EL (cell line): ENCODE data around the gene RNPS1.
"Not testable (repeated sequence)": the region's sequence is repeated elsewhere in the genome, so short reads cannot be mapped to it uniquely, and the experiment has no call there.

Experiments
- DNase-seq: peaks from one replicate; pipeline ENCODE4 v3.0.0-alpha.2; 2016

The RNPS1 gene

DNA sequence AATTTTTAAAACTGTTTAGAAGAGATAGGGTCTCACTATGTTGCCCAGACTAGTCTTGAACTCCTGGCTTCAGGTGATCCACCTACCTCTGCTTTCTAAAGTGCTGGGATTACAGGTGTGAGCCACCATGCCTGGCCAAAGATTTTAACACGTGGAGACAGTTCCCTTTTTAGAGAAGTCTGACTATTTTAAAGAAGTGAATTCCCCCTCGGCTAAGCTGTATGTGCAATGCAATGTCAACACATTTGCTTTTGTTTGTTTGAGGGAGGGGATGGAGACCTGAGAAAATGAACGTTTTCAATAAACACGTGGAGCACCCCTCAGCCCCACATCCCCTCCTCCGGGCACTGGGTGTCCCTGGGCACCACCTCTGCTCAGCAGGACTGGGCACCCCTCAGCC is 14.3 kb upstream of the RNPS1 start:
- no peak for DNase-seq

DNA sequence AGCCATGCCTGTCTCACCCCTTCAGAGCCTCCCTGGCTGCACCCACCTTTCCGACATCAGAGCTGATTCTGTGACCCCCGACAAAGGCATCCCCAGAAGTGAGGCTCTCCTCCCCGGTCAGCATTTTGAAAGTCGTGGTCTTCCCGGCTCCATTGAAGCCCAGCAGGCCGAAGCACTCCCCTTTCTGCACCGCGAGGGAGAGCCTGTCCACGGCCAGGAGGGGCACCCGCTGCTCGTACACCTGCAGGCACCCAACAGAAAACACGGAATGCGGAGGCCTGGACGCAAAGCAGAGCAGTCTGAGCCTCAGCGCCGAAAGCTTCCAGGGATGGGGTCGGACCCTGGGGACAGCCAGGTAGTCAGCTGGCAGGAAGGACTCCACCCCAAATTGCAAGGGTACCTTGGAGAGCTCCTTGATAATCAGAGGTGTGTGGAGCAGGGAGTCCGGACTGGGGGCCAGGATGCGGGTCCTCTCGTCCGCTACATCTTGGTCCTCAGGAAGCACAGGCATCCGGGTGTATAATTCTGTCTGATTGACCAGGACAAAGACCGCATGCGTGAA is 13.1 kb upstream of the RNPS1 start:
- no peak for DNase-seq

DNA sequence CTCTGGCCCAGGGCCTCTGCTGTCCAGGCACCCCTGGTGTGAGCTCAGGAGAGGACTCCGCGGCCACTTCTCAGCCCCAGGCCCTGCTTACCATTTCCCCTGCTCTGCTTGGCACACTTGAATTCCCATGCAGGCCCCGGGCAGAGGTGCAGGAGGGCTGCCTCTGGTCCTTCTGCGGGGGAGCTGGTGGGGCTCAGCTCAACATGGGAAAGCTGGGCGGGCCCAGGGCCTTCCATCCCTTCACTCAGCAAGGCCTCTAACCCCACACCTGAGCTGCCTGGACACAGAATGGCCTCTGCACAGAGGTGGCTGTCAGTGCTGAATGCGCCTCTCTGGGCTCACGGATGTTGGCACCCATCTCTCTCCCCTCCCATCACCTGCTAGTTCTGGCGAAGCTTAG is 12.5 kb upstream of the RNPS1 start:
- DNase-seq: no peak

DNA sequence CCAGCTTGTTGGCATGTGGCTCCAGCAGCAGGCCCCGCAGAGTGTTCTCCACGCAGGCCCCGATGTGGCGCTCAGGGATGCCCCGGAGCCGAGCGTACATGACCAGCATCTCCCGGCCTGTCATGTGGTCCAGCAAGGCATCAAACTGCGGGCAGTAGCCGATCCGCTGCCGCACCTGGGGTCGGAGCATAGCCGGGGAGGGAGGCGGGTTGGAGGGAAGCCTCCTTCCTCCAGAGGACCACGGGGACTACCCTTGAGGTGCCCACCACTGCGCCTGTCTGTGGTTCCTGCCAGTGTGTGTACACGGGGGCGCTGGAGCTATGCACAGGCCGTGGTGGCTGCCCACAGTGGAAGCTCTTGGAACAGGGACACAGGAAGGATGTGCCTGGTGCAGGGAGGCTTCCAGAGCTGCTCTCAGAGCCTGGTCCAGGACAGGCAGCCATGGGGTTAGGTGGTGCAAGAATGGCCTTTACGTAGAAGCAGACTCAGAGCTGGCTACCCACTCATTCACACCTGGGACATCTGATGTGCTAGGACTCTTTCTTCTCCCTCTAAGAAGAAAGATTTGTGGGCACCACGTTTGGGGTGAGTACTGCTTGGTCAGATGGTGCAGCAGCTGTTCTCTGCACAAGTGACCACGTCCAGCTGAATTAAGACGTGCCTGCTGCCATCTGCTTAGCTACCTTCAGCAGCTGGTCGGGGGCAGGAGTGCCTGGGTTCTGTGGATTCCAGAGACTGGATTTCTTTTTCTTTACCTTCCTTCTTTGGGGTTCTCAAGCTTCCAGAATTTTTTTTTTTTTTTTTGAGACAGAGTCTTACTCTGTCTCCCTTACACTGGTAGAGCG is 11.3 kb upstream of the RNPS1 start:
- no peak for DNase-seq

DNA sequence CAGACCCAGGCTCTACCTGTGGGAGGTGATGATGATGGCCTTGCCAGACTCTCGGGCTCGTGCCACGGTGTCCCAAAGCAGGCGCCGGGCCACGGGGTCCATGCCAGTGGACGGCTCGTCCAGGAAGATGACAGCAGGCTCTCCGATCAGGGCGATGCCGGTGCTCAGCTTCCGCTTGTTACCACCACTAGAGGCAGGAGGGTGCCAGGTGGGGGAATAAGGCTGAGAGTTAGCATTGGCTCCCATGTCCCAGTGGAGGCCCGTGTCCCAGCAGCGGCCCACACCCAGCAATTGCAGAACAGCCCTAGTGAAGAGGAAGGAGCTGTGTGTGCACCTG is 10.3 kb upstream of the RNPS1 start:
- DNase-seq: no peak

DNA sequence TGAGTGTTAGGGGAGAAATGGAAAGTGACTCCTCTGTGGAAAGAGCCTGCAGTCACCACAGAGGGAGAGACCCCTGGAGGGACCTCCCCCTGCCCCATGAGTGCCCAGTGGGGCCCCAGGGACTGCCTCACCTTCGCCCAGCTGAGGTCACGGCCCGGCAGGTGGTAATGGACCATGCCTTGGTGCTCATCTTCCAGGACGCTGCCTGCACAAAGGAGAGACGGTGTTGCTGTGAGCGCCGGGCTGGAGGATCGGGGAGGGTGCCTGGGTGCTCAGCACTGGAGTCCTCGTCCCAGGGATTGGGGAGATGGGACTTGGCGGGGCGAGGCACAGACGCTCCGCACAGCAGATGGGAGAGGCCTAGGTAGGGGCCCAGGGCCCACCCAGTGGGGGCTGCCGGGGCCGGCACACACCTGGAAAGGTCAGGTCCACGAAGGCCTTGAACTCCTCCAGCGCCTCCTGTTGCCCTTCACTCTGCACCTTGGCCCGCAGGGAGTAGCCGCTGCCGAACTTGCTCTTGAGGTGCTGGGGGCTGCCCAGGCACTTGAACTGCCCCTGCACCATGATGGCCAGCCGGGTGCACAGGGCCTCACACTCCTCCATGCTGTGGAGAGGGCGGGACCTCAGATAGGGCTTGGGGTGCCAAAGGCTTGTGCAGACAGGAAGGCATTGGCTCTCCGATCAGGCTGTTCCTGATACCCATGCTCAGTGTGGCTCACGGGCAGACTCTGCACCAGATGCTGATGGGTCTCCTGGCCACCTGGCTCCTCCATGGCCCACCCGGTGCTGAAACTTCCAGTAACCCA is 9.7 kb upstream of the RNPS1 start:
- no peak for DNase-seq

DNA sequence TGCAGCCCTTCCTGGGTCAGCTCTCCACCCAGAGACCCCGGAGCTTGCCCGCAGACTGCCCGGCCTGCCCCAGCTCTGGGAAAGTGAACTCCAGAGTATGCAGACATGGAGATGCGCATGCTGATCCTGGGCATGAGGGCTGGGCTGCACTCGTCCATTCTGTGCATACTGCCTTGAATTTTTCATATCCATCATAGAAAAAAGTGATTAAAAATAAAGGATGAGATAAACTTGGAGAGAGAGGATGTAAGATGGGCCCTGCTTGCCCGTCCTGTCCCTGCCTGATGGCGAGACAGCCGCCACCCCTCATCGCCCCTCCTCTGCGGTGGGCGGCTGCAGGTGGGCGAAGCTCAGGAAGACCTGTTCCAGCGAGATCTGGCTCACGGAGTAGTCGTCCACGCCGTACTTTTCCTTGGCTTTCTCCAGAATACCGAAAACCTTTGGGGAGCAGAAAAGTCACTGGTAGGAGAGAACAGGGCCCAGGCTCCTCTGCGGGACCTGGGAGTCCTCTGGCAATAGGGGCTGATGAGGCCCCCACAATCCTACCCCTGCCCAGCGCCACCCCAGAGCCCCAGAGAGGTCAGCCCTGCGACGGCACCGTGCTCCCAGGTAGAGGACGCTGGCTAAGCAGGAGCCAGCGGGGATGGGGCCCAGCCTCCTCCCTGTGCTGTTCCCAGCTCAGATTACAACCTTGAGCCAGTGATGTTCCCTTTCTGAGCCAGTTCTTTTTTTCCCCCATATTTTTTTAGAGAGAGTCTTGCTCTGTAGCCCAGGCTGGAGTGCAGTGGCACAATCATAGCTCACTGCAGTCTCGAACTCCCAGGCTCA is 8.7 kb upstream of the RNPS1 start:
- no peak for DNase-seq

DNA sequence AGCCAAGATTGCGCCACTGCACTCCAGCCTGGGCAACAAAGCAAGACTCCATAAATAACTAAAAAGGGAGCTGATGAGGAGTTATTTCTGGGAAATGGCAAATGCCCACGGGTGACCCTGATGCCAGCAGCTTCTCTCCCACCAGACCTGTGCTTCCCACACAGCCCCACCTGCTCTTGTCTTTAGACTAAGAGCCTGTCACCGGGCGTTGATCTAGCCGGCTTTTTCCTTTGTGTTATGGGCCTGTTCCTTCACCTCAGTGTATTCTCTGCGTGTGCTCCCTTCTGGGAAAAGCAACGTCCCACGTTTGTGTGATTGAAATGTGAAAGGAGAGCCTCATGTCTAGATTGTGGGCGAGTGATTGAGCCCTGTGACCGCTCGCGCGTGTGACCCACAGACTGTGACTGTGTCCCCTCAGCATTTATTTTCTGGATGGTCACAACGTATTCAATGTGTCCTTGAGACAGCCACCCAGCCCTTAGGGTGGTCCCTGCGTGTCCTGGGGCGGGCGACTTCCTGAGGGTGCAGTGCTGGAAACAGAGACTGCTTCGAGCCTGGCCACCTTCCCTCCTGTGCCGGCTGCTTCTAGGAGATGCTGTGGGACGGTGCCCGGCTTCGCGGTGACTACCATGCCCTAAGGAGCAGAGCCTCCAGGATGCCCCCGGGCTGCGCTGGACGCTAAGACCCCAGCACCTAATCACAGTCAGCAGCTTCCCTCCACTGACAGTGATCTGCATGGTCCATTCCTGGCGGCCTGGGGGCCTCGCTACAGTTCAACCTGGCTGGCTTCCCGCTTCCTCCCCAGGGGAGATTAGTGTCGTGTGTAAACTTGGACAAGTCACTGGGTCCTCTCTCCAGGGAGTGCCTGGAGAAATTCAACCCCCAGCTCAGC is 7.8 kb upstream of the RNPS1 start:
- no peak for DNase-seq

DNA sequence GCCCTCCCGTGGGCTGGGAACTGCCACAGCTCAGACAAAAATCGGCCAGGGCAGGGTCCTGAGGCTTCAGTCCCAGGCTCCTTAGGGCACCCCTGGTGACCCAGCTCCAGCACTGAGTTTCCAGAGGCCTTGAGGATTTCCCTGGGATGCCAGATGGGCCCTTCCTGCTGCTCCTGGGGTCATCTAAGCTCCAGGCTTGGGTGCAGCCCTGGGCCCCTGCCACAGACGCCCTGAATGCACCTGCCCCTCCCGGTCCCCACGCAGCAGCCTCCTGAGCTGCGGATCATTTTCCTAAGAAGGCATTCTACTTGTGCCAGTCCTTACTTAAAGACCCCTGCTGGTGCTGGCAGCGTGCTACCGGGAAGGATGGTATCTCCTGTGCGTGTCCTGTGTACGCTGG is 6.0 kb upstream of the RNPS1 start:
- no peak for DNase-seq

DNA sequence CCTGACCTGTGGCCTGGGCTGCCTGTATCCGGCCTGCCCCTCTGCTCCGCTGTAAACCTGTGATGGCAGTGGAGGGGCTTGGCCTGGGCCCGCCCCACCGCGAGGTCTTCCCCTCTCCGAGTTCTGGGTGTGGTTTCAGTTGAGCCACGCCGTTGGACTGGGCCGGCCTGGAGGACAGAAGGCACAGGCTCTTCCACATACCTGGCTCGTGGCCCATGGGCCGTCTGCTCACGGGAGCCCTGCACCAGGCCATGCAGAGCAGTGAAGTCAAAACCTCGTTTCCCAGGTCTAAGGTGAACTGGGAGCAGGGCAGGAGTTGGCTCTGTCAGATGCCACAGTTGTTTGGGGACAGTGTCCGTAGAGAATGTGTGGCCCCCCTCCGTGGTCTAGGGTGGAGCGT is 5.6 kb upstream of the RNPS1 start:
- no peak for DNase-seq

DNA sequence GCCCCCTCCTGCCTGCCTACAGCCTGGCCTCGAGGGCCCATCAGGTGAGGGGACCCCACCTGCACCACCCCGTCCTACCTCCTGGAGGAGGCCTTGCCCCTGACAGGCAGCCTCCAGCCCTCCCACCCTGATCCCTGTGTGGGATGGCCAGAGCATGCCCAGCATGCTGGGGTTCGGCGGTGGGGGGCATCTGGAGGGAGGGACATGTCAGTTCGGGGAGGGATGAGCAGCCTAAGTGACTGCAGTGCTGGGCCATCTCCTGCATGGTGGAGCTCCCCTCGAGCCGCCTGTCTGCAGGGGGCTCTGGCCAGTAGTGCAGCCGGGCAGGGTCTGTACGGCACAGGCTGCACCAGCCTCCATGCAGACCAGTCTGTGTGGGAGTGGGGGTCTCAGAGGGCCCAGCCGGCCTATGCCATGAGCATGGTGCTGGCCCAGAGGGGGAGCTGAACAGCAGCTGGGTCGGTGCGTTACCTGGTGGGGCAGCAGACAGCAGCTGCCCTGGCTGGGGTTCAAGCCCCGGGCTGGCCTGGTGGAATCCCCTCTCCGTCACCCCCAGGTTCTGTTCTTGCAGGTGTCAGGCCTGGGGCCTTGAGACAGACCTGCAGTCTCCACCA is 4.0 kb upstream of the RNPS1 start:
- DNase-seq: no peak

DNA sequence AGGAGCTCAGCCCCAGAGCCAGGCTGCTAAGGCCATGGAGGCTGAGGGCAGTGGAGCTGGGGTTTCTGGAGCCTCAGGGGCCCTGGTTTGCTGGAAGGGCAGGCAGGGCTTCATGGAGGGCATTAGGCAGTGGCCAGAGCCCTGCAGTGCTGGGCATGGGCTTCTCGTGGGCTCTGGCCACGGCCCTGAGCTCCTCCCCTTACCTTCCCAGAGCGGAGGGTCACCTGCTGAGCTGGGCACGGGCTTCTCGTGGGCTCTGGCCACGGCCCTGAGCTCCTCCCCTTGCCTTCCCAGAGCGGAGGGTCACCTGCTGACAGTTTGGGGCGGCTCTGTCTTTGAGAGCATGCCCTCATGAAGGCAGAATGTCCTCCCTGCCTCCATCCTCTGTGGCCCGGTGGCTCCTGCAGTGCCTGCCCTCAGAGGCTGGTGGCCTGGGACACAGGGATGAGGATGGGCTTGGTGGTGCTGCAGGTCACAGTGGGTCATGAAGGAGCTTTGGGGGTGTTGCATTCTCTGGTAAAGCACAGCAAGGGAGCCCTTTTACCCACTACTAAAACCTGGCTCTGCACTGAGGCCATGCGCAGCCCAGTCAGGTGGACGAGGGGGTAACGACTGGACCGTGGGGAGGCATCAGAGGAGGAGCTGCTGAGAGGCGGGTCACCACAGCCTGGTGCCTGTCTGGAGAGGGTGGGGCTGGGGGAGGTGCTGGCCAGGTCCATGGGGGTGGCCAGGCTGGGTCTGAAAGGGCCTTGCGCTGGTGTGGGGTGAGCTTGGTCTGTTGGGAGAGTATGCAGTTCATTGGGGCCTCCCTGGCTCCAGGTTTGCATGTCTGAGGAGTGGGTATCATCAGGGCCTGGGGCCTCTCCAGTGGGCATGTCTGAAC is 2.9 kb upstream of the RNPS1 start:
- no peak for DNase-seq

DNA sequence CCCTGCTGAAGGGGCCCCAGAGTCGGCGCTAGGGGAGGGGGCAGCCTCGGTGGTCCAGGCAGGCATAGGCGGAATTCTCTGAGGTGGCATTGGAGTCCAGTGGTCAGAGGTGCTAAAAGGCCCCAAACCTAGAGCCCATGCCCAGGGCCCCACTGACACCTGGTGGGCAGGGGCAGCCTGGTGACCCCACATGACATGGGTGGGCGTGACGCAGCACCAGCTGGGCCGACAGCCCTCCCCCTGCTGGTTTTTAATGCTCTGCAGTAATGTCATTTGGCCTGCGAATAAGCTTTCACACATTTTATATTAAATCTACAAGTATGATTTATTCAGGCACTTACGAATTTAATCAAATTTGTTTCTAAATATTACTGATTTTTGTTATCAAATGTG is 2.1 kb upstream of the RNPS1 start:
- no peak for DNase-seq

DNA sequence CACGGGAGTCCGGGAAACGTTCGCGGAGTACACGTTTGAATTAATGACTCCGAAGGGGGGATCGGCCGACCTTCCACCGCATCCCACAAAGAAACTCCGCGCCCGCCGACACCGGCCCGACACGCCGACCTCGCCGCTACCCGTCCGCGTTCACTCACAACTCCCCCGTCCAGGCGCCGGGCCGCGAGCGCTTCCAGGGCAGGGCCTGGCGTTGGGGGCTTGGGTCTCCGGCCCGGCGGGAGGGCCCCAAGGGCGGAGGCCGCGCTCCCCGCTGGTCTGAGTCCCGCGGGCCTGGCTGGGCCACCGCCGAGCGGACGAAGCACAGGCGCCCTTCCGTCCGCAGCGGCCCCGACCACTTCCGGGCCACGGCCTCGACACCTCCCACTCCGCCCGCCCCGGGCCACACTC is 417 bp downstream of the RNPS1 start:
- DNase-seq: not testable (repeated sequence)

DNA sequence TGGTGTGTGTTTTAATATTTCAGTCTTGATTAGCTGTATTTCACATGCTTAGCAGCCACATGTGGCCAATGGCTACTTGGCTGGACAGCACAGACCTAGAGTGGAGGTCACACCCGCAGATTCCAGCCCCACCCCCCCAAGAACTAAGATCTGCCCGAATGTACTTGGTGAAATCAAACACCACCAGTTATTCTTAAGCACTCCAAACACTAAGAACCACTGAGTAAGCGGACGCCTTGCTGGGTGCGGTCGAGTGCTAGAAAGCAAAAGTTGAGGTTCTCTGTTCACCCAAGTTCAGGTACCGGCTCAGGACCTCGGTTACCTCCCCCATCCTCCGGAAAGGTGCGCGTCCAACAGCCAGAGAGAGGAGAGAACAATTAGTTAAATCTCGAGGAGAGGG is 1.0 kb downstream of the RNPS1 start:
- DNase-seq: peak; percentile 40

DNA sequence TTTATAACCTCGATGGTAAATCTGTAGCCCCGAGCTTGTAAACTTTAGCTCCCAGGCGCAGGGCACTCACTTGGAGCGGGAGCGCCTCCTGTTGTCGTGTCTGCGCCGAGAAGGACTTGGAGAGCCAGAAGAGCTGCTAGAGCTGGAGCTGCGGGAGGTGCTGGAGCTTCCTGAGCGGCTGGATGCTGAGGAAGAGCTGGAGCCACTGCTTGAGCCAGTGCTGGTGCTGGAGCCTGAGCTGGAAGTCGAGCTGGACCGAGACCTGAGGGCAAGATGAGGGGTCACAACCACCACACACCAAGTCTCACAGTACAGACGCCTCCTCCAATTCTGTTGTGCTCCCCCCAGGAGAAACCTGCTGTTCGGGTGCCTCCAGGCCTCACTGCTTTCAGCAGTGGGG is 4.9 kb downstream of the RNPS1 start:
- DNase-seq: not testable (repeated sequence)

DNA sequence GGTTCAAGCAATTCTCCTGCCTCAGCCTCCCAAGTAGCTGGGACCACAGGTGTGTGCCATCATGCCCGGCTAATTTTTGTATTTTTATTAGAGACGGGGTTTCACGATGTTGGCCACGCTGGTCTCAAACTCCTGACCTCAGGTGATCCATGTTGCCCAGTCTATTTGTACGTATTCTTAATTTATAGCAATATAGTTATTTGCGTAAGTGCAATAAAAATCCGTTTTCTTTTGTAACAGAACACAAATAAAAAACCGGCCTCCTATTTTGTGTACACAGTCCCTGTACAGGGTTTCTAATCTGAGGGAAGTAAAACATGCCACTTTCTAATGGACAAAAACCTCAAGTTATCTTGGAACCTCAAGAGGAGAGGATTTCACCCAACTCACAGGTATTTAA is 7.7 kb downstream of the RNPS1 start:
- no peak for DNase-seq

DNA sequence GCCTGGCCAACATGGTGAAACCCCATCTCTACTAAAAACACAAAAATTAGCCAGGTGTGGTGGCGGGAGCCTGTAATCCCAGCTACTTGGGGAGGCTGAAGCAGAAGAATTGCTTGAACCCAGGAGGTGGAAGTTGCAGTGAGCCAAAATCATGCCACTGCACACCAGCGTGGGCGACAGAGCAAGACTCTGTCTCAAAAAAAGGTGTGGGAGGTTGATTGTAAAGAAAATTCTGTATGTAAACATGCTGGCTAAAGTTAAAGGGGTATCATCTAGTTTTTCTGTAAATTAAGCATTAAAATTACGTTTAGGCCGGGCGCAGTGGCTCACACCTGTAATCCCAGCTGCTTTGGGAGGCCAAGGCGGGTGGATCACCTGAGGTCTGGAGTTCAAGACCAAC is 9.4 kb downstream of the RNPS1 start:
- DNase-seq: not testable (repeated sequence)

DNA sequence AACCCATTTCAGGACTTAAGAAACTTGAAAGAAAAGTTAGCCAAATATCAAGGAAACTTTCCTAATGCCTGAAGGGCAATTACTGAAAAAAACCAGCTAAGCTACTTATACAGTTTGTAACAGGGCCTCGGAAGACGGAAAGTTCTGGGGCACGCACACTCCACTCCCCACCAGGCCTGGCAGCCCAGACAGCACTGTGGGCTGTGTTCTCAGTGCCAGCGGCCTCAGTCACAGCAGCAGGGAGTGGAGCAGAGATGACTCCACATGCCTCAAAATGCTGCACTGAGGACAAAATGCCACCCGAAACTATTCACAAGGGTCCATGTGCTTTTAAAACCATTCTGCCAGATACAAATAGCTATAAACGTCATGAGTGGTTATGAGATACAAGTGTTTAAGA is 10.2 kb downstream of the RNPS1 start:
- DNase-seq: no peak

DNA sequence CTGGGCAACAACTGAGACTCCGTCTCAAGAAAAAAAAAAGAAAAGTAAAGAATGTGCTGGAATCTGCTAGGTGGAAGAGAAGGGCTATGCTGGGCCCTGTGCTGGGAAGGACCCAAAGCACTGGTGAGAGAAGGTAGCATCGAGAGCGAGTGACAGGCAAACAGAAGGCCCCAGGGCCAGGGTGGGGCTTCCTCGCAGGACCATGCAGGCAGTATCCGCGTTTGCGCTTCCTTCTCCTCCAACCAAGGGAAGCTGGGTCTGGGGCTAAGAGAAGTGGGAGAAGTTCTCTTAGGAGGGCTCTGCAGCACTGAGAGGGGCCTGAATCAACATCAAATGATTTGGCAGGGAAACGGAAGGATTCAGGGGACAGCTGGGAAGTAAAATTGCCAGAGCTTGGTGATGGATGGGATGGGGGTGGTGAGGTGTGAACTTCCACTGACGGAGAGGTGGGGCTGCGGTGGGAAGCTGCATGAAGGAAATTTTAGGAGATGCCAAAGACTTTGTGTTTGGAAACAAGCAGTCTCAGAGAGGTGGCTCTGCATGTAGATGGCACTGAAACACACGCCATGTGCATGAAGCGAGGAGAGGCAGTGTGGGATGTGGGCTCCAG is 11.3 kb downstream of the RNPS1 start:
- DNase-seq: no peak
